ENCODE results near the gene COX6B2. TPM values are rescaled to one million over a fixed set of nuclear protein-coding genes. Genes with fewer than 3 reads are reported as not detected.

COX6B2 gene
- total and polyA plus RNA-seq, 10 donors = 0.06 to 1.6 (median 0.47) TPM; not detected in 3

DNA sequence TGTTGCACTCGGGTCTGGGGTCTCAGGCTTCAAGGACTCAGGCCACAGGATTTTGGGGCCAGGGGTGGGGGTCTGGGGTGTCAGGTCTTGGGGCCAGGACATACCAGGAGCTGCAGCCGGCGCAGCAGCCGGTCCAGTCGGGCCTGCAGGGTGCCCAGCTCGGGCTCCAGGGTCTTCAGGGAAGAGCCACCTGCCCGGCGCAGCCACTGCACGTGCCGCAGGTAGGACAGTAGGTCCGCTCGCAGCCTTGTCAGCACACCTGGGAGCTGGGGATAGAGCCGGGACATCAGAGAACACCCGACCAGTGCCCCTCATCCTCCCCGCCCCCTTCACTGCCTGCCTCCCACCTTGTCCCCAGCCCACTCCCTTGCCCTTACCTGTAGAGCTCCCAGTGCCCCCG, 13.6 kb upstream of the COX6B2 start:
- 87 to 96% (median 91%) methylated on average over 8 to 16 of the region's 16 CpGs for WGBS, 5 donors
- intact Hi-C loops (cut with DNase I; ENCODE audit: low total_unique reads) = no loop called here
- no peak for DNase-seq
- Histone ChIP-seq H3K36me3 (no peaks in the 10 kb centered on the region), H3K27ac (no peak overlapping the region), H3K4me1 (peaks cover 0 to 21% (median 15%) of the 10 kb centered on the region in 6 donors), H3K27me3 (replicated peaks in 1 of 7) (peaks cover 5 to 76% (median 50%) of the 10 kb centered on the region in 7 donors), H3K4me3 (no peak overlapping the region), H3K9me3 (no peaks in the 10 kb centered on the region)
- TF ChIP-seq POLR2A (IDR thresholded peaks at IDR 0.05) (no peak), POLR2AphosphoS5 (IDR thresholded peaks at IDR 0.05) (no peak)
- TF ChIP-seq, protein P1, sequence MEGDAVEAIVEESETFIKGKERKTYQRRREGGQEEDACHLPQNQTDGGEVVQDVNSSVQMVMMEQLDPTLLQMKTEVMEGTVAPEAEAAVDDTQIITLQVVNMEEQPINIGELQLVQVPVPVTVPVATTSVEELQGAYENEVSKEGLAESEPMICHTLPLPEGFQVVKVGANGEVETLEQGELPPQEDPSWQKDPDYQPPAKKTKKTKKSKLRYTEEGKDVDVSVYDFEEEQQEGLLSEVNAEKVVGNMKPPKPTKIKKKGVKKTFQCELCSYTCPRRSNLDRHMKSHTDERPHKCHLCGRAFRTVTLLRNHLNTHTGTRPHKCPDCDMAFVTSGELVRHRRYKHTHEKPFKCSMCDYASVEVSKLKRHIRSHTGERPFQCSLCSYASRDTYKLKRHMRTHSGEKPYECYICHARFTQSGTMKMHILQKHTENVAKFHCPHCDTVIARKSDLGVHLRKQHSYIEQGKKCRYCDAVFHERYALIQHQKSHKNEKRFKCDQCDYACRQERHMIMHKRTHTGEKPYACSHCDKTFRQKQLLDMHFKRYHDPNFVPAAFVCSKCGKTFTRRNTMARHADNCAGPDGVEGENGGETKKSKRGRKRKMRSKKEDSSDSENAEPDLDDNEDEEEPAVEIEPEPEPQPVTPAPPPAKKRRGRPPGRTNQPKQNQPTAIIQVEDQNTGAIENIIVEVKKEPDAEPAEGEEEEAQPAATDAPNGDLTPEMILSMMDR (IDR thresholded peaks at IDR 0.05 in 8 of 11, conservative IDR thresholded peaks at IDR 0.05 in 3 of 11) = no peak

DNA sequence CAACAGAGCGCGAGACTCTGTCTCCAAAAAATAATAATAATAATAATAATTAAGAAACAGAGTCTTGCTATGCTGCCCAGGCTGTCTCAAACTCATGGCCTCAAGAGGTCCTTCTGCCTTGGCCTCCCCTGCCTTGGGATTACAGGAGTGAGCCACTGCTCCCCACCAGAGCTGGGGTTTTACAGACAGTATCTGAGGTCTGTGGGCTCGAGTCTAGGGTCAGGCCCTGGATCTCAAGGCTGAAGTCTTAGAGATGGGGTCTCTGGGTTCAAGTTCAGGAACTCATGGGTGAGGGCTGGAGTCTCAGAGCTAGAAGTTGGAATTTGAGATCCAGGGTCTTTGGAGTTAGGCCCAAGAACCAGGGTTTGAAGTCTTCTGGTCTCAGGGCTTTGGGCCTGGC, 12.3 kb upstream of the COX6B2 start:
- Histone ChIP-seq H3K27ac (no peak overlapping the region), H3K27me3 (replicated peaks in 1 of 7) (peaks cover 5 to 75% (median 38%) of the 10 kb centered on the region in 7 donors), H3K36me3 (no peaks in the 10 kb centered on the region), H3K4me1 (peaks cover 0 to 21% (median 15%) of the 10 kb centered on the region in 6 donors), H3K4me3 (no peak overlapping the region), H3K9me3 (no peaks in the 10 kb centered on the region)
- intact Hi-C loops (cut with DNase I; ENCODE audit: low total_unique reads) = no loop called here
- WGBS, 5 donors = 63 to 86% (median 73%) methylated on average over 3 of the region's 3 CpGs
- DNase-seq = no peak
- TF ChIP-seq, protein P1 (IDR thresholded peaks at IDR 0.05 in 8 of 11, conservative IDR thresholded peaks at IDR 0.05 in 3 of 11) = no peak
- TF ChIP-seq POLR2AphosphoS5 (IDR thresholded peaks at IDR 0.05) (no peak), POLR2A (IDR thresholded peaks at IDR 0.05) (no peak)

DNA sequence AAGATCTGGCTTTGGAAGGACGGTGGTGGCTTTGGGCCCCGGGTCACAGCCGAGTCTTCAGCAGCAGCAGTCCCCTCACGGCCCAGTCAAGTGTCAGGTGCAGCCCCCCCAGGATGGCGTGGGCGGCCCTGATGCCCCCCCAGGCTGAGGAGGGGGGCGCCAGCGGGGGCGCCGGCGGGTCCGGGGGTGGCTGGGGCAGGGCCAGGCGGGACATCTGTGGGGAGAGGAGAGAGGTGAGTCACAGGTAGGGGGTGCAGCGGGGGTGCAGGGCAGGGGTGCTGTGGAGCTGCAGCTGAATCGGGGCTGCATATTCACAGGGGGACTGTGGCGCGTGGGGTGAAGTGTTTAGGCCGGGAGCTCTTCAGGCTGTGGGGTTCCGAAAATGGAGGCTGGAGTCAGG, 11.4 kb upstream of the COX6B2 start:
- Histone ChIP-seq H3K4me3 (no peak overlapping the region), H3K27ac (no peak overlapping the region), H3K4me1 (peaks cover 0 to 21% (median 15%) of the 10 kb centered on the region in 6 donors), H3K27me3 (replicated peaks in 1 of 7) (peaks cover 2 to 67% (median 30%) of the 10 kb centered on the region in 7 donors), H3K36me3 (no peaks in the 10 kb centered on the region), H3K9me3 (no peaks in the 10 kb centered on the region)
- intact Hi-C loops (cut with DNase I; ENCODE audit: low total_unique reads) = no loop called here
- no peak for DNase-seq
- TF ChIP-seq POLR2AphosphoS5 (IDR thresholded peaks at IDR 0.05) (no peak), POLR2A (IDR thresholded peaks at IDR 0.05) (no peak)
- TF ChIP-seq, protein P1 (IDR thresholded peaks at IDR 0.05 in 8 of 11, conservative IDR thresholded peaks at IDR 0.05 in 3 of 11) = no peak
- 76 to 86% (median 79%) methylated on average over 13 to 19 of the region's 19 CpGs for WGBS, 5 donors

DNA sequence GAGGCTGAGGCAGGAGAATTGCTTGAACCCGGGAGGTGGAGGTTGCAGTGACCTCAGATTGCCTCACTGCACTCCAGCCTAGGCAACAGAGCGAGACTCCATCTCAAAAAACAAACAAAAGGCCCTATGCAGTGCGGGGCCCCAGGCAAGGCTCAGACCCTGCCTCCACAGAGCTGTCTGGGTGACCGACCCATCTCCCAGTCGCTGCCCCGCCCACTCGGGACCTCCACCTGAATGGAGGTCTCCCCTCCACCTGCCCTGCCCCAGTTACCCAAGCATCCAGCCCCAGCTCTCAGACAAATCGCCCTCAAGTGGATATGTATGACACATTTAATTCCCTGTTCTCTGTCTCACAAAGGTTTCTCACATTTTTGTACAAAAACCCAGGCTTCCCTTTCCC, 10.7 kb upstream of the COX6B2 start:
- no peak for TF ChIP-seq POLR2AphosphoS5 (IDR thresholded peaks at IDR 0.05)
- TF ChIP-seq POLR2A (IDR thresholded peaks at IDR 0.05) = no peak
- TF ChIP-seq, protein P1 (IDR thresholded peaks at IDR 0.05 in 8 of 11, conservative IDR thresholded peaks at IDR 0.05 in 3 of 11) = no peak
- Histone ChIP-seq H3K36me3 (no peaks in the 10 kb centered on the region), H3K27me3 (replicated peaks in 1 of 7) (peaks cover 2 to 60% (median 22%) of the 10 kb centered on the region in 7 donors), H3K4me3 (no peak overlapping the region), H3K27ac (no peak overlapping the region), H3K9me3 (no peaks in the 10 kb centered on the region), H3K4me1 (peaks cover 0 to 17% (median 13%) of the 10 kb centered on the region in 6 donors)
- intact Hi-C loops (cut with DNase I; ENCODE audit: low total_unique reads) = no loop called here
- 87 to 91% (median 89%) methylated on average over 8 of the region's 8 CpGs for WGBS, 5 donors
- DNase-seq = no peak

Data from spleen (tissue), 11 donors.